ENCODE results near the gene NFIL3. TPM values are rescaled to one million over a fixed set of nuclear protein-coding genes. Genes with fewer than 3 reads are reported as not detected.

Gene NFIL3
- polyA plus RNA-seq, 1 of the 3 experiments (the other 2 are of a cell fraction) = 9.3 TPM

DNA sequence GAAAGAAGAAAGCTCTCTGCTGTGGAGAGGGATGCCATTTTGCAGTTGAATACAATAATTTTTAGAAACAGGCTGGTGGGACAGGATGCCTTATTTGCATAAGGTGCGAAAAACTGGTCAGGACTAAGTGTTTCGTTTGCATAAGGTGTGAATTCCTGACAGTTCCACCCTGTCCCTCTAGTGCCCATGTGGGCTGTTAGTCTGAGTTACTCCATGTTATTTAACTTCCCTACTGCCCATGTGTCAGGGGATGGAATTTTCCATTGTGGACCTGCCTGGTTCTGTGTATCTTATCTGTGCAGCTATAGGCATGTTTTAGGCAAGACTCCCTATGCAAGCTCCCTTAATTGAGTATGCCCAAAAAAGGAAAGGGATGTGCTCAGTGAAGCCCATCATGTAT, 35.3 kb upstream of the NFIL3 start:
- H3K36me3 ChIP-seq (replicated peaks in 1 of 2; ENCODE audit: control insufficient read depth in 1 of 2, insufficient read depth in 2 of 2, low read length in 1 of 2) = no peaks in the 10 kb centered on the region
- H3K4me1 ChIP-seq (ENCODE audit: control insufficient read depth in 1 of 2, insufficient read depth in 2 of 2, low read depth in 1 of 2, low read length in 1 of 2) = no peaks in the 10 kb centered on the region
- H3K9ac ChIP-seq = no peak overlapping the region
- H3K27ac ChIP-seq (ENCODE audit: low read depth in 2 of 2, low read length in 1 of 2) = no peak overlapping the region
- H3K27me3 ChIP-seq (ENCODE audit: insufficient read depth) = no peaks in the 10 kb centered on the region
- H3F3A ChIP-seq (replicated peaks; ENCODE audit: insufficient read depth) = no peaks in the 10 kb centered on the region
- no peak for DNase-seq
- TF ChIP-seq, protein P1, sequence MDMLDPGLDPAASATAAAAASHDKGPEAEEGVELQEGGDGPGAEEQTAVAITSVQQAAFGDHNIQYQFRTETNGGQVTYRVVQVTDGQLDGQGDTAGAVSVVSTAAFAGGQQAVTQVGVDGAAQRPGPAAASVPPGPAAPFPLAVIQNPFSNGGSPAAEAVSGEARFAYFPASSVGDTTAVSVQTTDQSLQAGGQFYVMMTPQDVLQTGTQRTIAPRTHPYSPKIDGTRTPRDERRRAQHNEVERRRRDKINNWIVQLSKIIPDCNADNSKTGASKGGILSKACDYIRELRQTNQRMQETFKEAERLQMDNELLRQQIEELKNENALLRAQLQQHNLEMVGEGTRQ (IDR thresholded peaks at IDR 0.05; ENCODE audit: borderline replicate concordance, low read depth, low read length) = no peak
- TF ChIP-seq YY1 (IDR thresholded peaks at IDR 0.05; ENCODE audit: low read depth) = no peak
- no peak for TF ChIP-seq FOXM1 (IDR thresholded peaks at IDR 0.05; ENCODE audit: low read depth)
- TF ChIP-seq TCF12 (IDR thresholded peaks at IDR 0.05) = no peak
- TF ChIP-seq FOSL2 (IDR thresholded peaks at IDR 0.05; ENCODE audit: borderline replicate concordance, low read depth) = no peak
- no peak for TF ChIP-seq RAD21 (IDR thresholded peaks at IDR 0.05; ENCODE audit: low read length)
- TF ChIP-seq, protein P2, sequence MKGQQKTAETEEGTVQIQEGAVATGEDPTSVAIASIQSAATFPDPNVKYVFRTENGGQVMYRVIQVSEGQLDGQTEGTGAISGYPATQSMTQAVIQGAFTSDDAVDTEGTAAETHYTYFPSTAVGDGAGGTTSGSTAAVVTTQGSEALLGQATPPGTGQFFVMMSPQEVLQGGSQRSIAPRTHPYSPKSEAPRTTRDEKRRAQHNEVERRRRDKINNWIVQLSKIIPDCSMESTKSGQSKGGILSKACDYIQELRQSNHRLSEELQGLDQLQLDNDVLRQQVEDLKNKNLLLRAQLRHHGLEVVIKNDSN (IDR thresholded peaks at IDR 0.05; ENCODE audit: borderline replicate concordance, low read depth) = no peak
- TF ChIP-seq, protein P3, sequence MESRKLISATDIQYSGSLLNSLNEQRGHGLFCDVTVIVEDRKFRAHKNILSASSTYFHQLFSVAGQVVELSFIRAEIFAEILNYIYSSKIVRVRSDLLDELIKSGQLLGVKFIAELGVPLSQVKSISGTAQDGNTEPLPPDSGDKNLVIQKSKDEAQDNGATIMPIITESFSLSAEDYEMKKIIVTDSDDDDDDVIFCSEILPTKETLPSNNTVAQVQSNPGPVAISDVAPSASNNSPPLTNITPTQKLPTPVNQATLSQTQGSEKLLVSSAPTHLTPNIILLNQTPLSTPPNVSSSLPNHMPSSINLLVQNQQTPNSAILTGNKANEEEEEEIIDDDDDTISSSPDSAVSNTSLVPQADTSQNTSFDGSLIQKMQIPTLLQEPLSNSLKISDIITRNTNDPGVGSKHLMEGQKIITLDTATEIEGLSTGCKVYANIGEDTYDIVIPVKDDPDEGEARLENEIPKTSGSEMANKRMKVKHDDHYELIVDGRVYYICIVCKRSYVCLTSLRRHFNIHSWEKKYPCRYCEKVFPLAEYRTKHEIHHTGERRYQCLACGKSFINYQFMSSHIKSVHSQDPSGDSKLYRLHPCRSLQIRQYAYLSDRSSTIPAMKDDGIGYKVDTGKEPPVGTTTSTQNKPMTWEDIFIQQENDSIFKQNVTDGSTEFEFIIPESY (IDR thresholded peaks at IDR 0.05; ENCODE audit: borderline replicate concordance, low read depth) = no peak
- TF ChIP-seq, protein P4, sequence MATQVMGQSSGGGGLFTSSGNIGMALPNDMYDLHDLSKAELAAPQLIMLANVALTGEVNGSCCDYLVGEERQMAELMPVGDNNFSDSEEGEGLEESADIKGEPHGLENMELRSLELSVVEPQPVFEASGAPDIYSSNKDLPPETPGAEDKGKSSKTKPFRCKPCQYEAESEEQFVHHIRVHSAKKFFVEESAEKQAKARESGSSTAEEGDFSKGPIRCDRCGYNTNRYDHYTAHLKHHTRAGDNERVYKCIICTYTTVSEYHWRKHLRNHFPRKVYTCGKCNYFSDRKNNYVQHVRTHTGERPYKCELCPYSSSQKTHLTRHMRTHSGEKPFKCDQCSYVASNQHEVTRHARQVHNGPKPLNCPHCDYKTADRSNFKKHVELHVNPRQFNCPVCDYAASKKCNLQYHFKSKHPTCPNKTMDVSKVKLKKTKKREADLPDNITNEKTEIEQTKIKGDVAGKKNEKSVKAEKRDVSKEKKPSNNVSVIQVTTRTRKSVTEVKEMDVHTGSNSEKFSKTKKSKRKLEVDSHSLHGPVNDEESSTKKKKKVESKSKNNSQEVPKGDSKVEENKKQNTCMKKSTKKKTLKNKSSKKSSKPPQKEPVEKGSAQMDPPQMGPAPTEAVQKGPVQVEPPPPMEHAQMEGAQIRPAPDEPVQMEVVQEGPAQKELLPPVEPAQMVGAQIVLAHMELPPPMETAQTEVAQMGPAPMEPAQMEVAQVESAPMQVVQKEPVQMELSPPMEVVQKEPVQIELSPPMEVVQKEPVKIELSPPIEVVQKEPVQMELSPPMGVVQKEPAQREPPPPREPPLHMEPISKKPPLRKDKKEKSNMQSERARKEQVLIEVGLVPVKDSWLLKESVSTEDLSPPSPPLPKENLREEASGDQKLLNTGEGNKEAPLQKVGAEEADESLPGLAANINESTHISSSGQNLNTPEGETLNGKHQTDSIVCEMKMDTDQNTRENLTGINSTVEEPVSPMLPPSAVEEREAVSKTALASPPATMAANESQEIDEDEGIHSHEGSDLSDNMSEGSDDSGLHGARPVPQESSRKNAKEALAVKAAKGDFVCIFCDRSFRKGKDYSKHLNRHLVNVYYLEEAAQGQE (IDR thresholded peaks at IDR 0.05; ENCODE audit: low read depth, low read length) = no peak
- no peak for TF ChIP-seq GABPA (IDR thresholded peaks at IDR 0.05; ENCODE audit: low read depth)
- TF ChIP-seq, protein P5, sequence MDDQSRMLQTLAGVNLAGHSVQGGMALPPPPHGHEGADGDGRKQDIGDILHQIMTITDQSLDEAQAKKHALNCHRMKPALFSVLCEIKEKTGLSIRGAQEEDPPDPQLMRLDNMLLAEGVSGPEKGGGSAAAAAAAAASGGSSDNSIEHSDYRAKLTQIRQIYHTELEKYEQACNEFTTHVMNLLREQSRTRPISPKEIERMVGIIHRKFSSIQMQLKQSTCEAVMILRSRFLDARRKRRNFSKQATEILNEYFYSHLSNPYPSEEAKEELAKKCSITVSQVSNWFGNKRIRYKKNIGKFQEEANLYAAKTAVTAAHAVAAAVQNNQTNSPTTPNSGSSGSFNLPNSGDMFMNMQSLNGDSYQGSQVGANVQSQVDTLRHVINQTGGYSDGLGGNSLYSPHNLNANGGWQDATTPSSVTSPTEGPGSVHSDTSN (IDR thresholded peaks at IDR 0.05) = no peak
- no peak for TF ChIP-seq EZH2phosphoT487 (IDR thresholded peaks at IDR 0.05; ENCODE audit: borderline replicate concordance, low read depth)
- TF ChIP-seq CHD2 (IDR thresholded peaks at IDR 0.05; ENCODE audit: low read length, partially characterized antibody) = no peak
- TF ChIP-seq NFIC (IDR thresholded peaks at IDR 0.05; ENCODE audit: borderline replicate concordance) = no peak
- no peak for TF ChIP-seq RCOR1 (IDR thresholded peaks at IDR 0.05; ENCODE audit: low read length)
- TF ChIP-seq NRF1 (IDR thresholded peaks at IDR 0.05; ENCODE audit: low read depth, low read length) = no peak
- no peak for TF ChIP-seq ELF1 (IDR thresholded peaks at IDR 0.05)
- H3K9me2 ChIP-seq = no peaks in the 10 kb centered on the region
- POLR2A ChIA-PET = no interaction called here
- WGBS (ENCODE audit: low lambda C conversion rate) = 31% methylated on average over 2 of the region's 2 CpGs
- H2AFZ ChIP-seq (ENCODE audit: low read depth) = no peak overlapping the region
- no peaks in the 10 kb centered on the region for H3K9me3 ChIP-seq
- H3K4me2 ChIP-seq = no peak overlapping the region
- H4K20me1 ChIP-seq (ENCODE audit: insufficient read depth) = no peaks in the 10 kb centered on the region
- H3K79me2 ChIP-seq (ENCODE audit: insufficient read depth) = no peaks in the 10 kb centered on the region
- H3K4me3 ChIP-seq (ENCODE audit: low read depth in 2 of 2, low read length in 1 of 2) = no peak overlapping the region
- CTCF ChIA-PET = interaction anchor here (1.9 kb wide), 1 partner anchor 544 kb away, joined by 5 read pairs; no protein-coding TSS in a partner anchor

All from SK-N-SH (cell line).